SJCRH30 (cell line): ENCODE measurements around the gene TRIO. TPM values are rescaled to one million over a fixed set of nuclear protein-coding genes. Genes with fewer than 3 reads are reported as not detected.
A peak's percentile ranks its signal among the peaks of the same experiment; 100 is the strongest.

Source experiments
- DNase-seq, 2 experiments: peaks; one replicate each; pipeline ENCODE4 v3.0.0-alpha.2; 2015 to 2020
- H3K27ac ChIP-seq: fragments of 250-450 bp; sonication (Bioruptor Pico); 2 replicates; pipeline ENCODE4 v1.5.1; 2020; ENCODE audit warnings: mild to moderate bottlenecking, moderate library complexity
- H3K27me3 ChIP-seq: fragments of 250-450 bp; sonication (Bioruptor Pico); 2 replicates; pipeline ENCODE4 v1.5.1; 2020; ENCODE audit warnings: mild to moderate bottlenecking, moderate library complexity
- H3K36me3 ChIP-seq: fragments of 250-450 bp; sonication (Bioruptor Pico); 2 replicates; pipeline ENCODE4 v1.5.1; 2020; ENCODE audit warnings: mild to moderate bottlenecking, moderate library complexity
- H3K4me1 ChIP-seq: fragments of 250-450 bp; sonication (Bioruptor Pico); 2 replicates; pipeline ENCODE4 v1.5.1; 2020; ENCODE audit warnings: mild to moderate bottlenecking, moderate library complexity
- H3K4me3 ChIP-seq: fragments of 250-450 bp; sonication (Bioruptor Pico); 2 replicates; pipeline ENCODE4 v1.5.1; 2020; ENCODE audit warnings: mild to moderate bottlenecking, moderate library complexity
- H3K9me3 ChIP-seq: fragments of 250-450 bp; sonication (Bioruptor Pico); replicated peaks from 2 replicates; pipeline ENCODE4 v1.5.1; 2020; ENCODE audit warnings: mild to moderate bottlenecking, moderate library complexity
- total RNA-seq: library from RNA; depleted of rRNA; stranded (reverse); fragments of >200 nt; shearing (Covaris generic); gene quantifications from 2 replicates; pipeline ENCODE4 v1.2.3, GENCODE V29; 2014

TRIO gene
- total RNA-seq, 1 experiment from 2014 or later: 82.9 TPM

DNA sequence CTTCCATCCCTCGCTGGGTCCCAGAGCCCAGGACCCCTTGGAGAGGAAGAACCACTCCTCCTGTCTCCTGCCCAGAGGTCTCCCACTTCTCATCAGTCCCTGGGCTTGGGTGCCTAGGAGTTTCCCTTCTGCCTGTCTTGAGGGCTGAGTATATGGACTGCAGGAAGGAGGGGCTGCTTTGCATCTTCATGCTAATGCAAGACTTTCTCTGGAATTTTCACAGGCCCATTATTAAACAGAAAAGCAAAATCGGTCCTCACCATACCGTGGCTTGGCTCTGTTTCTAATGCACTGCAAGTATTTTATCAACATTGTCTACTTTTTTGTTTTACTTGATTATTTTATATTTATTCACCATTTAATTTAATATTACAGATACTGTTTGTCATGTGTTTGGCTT, 34.5 kb downstream of the TRIO start:
- no peaks in the 10 kb centered on the region for H3K36me3 ChIP-seq
- H3K27me3 ChIP-seq: no peaks in the 10 kb centered on the region
- H3K4me1 ChIP-seq: peaks cover 18% of the 10 kb centered on the region
- H3K9me3 ChIP-seq: no peaks in the 10 kb centered on the region
- H3K27ac ChIP-seq: peak overlapping the region; percentile 44
- no peak for DNase-seq
- H3K4me3 ChIP-seq: no peak overlapping the region

- Histone ChIP-seq H3K4me3 (no peak overlapping the region), H3K36me3 (no peaks in the 10 kb centered on the region), H3K4me1 (peaks cover 18% of the 10 kb centered on the region), H3K27me3 (no peaks in the 10 kb centered on the region), H3K27ac (peak overlapping the region; percentile 44), H3K9me3 (no peaks in the 10 kb centered on the region)
- peak in 1 of 2 experiments; percentile 47 for DNase-seq
These were observed 34.9 kb downstream of the TRIO start for GRCh38 chr5:14178091-14178490.

GRCh38 chr5:14178671-14179211, 35.6 kb downstream of the TRIO start:
- peak; percentile 17 to 45 for DNase-seq
- peak overlapping the region; percentile 44 for H3K27ac ChIP-seq
- no peaks in the 10 kb centered on the region for H3K36me3 ChIP-seq
- H3K4me3 ChIP-seq: no peak overlapping the region
- no peaks in the 10 kb centered on the region for H3K27me3 ChIP-seq
- no peaks in the 10 kb centered on the region for H3K9me3 ChIP-seq
- peaks cover 18% of the 10 kb centered on the region for H3K4me1 ChIP-seq

- Histone ChIP-seq H3K27ac (no peak overlapping the region), H3K4me1 (peaks cover 18% of the 10 kb centered on the region)
These were observed 36.3 kb downstream of the TRIO start for GRCh38 chr5:14179446-14179845.

DNA sequence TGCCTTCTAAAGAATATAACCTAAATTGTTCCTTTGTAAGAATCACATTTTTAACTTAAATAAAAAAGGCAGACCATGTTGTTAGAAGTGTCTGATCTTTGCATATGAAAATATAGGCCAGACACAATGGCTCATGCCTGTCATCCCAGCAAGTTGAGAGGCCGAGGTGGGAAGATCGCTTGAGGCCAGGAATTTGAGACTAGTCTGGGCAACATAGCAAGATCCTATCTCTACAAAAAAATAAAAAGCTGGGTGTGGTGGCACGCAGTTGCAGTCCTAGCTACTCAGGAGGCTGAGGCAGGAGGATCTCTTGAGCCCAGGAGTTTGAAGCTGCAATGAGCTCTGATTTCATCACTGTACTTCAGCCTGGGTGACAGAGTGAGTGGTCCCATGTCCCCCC, 37.3 kb downstream of the TRIO start:
- H3K9me3 ChIP-seq: no peaks in the 10 kb centered on the region
- peaks cover 18% of the 10 kb centered on the region for H3K4me1 ChIP-seq

More at GRCh38 chr5:14179446-14179845, 36.3 kb downstream of the TRIO start:
- Histone ChIP-seq H3K36me3 (no peaks in the 10 kb centered on the region), H3K9me3 (no peaks in the 10 kb centered on the region), H3K4me3 (no peak overlapping the region), H3K27me3 (no peaks in the 10 kb centered on the region)
- no peak for DNase-seq

GRCh38 chr5:14181299-14181968, 38.3 kb downstream of the TRIO start:
- Histone ChIP-seq H3K27ac (no peak overlapping the region), H3K27me3 (no peaks in the 10 kb centered on the region), H3K9me3 (no peaks in the 10 kb centered on the region), H3K36me3 (no peaks in the 10 kb centered on the region), H3K4me1 (peaks cover 18% of the 10 kb centered on the region), H3K4me3 (no peak overlapping the region)
- no peak for DNase-seq

More for the DNA sequence above, 37.3 kb downstream of the TRIO start:
- Histone ChIP-seq H3K4me3 (no peak overlapping the region), H3K27me3 (no peaks in the 10 kb centered on the region), H3K36me3 (no peaks in the 10 kb centered on the region), H3K27ac (no peak overlapping the region)
- no peak for DNase-seq

DNA sequence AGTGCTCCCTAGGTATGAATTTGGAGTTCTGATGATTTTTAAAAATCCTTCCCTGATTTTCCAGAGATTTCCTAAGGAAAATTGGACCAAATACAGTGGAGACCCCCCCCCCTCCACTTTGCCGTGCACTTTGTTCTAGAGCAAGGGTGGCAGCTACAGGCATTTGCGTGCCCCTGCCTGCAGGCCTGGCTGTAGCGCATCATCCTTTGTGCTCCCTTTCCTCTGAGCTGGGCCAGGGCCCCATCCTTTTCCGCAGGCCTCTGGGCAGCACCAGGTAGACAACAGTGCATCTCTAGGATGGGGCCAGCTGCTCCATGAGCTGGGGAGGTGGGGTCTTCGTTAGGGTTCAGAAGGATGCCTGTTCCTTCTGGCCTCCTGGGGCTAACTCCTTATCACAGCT, 39.6 kb downstream of the TRIO start:
- H3K4me1 ChIP-seq: peaks cover 11% of the 10 kb centered on the region

GRCh38 chr5:14183187-14183939, 40.2 kb downstream of the TRIO start:
- peaks cover 5% of the 10 kb centered on the region for H3K4me1 ChIP-seq
- no peak overlapping the region for H3K27ac ChIP-seq
- no peak for DNase-seq

More for the DNA sequence above, 39.6 kb downstream of the TRIO start:
- Histone ChIP-seq H3K36me3 (no peaks in the 10 kb centered on the region), H3K4me3 (no peak overlapping the region), H3K9me3 (no peaks in the 10 kb centered on the region), H3K27me3 (no peaks in the 10 kb centered on the region), H3K27ac (no peak overlapping the region)
- no peak for DNase-seq

DNA sequence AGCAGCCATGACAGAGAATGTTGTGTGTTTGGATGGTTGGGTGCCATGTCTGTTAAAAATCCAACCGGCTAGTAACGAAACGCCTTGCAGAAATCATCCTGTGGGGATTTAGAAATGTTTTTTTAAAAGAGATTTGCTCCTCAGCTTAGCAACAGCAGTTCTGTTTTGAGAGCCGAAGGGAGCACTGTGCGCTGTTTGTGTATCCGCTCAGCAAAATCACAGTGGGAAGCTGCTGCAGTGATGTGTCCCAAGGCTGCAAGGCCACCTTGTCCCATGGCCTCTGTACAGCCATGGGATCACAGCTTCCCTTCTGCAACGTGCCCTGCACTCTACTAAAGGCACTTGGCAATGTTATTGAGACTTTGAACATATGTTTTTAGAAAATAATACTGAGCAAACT, 40.9 kb downstream of the TRIO start:
- H3K4me3 ChIP-seq: no peak overlapping the region
- no peak for DNase-seq
- no peaks in the 10 kb centered on the region for H3K27me3 ChIP-seq
- H3K36me3 ChIP-seq: no peaks in the 10 kb centered on the region
- H3K9me3 ChIP-seq: no peaks in the 10 kb centered on the region
- no peaks in the 10 kb centered on the region for H3K4me1 ChIP-seq
- H3K27ac ChIP-seq: no peak overlapping the region

More at GRCh38 chr5:14183187-14183939, 40.2 kb downstream of the TRIO start:
- Histone ChIP-seq H3K4me3 (no peak overlapping the region), H3K9me3 (no peaks in the 10 kb centered on the region), H3K36me3 (no peaks in the 10 kb centered on the region), H3K27me3 (no peaks in the 10 kb centered on the region)

DNA sequence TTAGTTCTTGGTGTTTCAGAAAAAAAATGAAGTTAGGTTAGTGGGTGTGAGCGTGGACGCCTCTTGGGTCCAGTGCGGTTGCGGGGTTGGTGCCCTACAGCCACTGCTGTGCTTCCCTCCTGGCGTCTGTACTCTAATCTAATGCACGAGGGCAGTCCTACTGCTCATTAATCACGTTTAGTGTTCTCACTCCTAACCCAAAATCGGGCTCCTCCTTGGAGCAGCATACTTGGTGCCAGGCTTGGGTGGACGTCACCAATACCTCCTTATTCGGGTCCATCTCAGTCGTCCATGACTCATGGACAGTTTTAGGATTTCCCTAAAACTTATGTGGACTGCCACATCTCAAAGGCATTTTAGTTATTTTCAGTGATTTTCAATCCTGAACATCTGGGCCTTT, 41.6 kb downstream of the TRIO start:
- H3K4me1 ChIP-seq: no peaks in the 10 kb centered on the region
- no peak for DNase-seq
- no peaks in the 10 kb centered on the region for H3K9me3 ChIP-seq
- no peaks in the 10 kb centered on the region for H3K27me3 ChIP-seq
- H3K27ac ChIP-seq: no peak overlapping the region
- no peak overlapping the region for H3K4me3 ChIP-seq
- no peaks in the 10 kb centered on the region for H3K36me3 ChIP-seq

- DNase-seq: no peak
- no peak overlapping the region for H3K27ac ChIP-seq
These were observed 42.4 kb downstream of the TRIO start for GRCh38 chr5:14185326-14186058.

GRCh38 chr5:14186059-14186830, 43.1 kb downstream of the TRIO start:
- H3K27ac ChIP-seq: no peak overlapping the region
- H3K27me3 ChIP-seq: no peaks in the 10 kb centered on the region
- no peaks in the 10 kb centered on the region for H3K9me3 ChIP-seq
- no peak for DNase-seq
- no peak overlapping the region for H3K4me3 ChIP-seq
- no peaks in the 10 kb centered on the region for H3K36me3 ChIP-seq
- 0 out of 2 replicates have a peak, but pooled peaks cover 9% of the 10 kb centered on the region for H3K4me1 ChIP-seq

More at GRCh38 chr5:14185326-14186058, 42.4 kb downstream of the TRIO start:
- Histone ChIP-seq H3K9me3 (no peaks in the 10 kb centered on the region), H3K27me3 (no peaks in the 10 kb centered on the region), H3K36me3 (no peaks in the 10 kb centered on the region), H3K4me3 (no peak overlapping the region), H3K4me1 (0 out of 2 replicates have a peak, but pooled peaks cover 3% of the 10 kb centered on the region)

DNA sequence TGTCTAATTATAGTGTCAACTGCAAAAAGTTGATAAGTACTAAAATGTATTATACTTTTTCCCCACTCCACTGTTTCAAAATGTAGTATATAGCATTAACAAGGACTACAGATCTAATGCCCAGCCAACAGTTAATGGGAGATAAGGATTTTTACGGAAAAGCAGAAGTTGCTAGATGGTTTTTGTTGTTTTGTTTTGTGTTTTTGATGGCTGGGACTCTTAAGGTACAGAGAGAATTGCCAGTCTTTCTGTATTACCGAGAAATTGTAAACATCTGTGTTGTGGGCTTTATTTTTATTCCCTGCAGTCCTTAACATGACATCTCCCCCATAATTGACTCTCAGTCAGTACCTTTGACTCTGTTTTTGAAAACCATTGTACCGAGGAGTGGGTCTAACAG, 44.0 kb downstream of the TRIO start:
- H3K4me3 ChIP-seq: no peak overlapping the region
- H3K9me3 ChIP-seq: no peaks in the 10 kb centered on the region
- H3K27me3 ChIP-seq: no peaks in the 10 kb centered on the region
- no peak for DNase-seq
- H3K4me1 ChIP-seq: 0 out of 2 replicates have a peak, but pooled peaks cover 9% of the 10 kb centered on the region
- no peaks in the 10 kb centered on the region for H3K36me3 ChIP-seq
- no peak overlapping the region for H3K27ac ChIP-seq

- no peak overlapping the region for H3K4me3 ChIP-seq
- H3K27ac ChIP-seq: no peak overlapping the region
- H3K36me3 ChIP-seq: no peaks in the 10 kb centered on the region
- H3K9me3 ChIP-seq: no peaks in the 10 kb centered on the region
- 0 out of 2 replicates have a peak, but pooled peaks cover 9% of the 10 kb centered on the region for H3K4me1 ChIP-seq
- no peak for DNase-seq
- no peaks in the 10 kb centered on the region for H3K27me3 ChIP-seq
These were observed 44.5 kb downstream of the TRIO start for GRCh38 chr5:14187660-14188059.
